H1 (cell line): ENCODE results near the gene POP5.

Source experiments
- CTCF ChIP-seq, 3 experiments: IDR thresholded peaks; 1 replicate in 2 of 3; 2 replicates in 1 of 3; pipeline versions ENCODE4 v1.5.1 to v1.6.1; 2011; ENCODE audit warnings: low read length in 3 of 3, mild to moderate bottlenecking in 3 of 3, inconsistent platforms in 2 of 3, low read depth in 1 of 3, moderate library complexity in 1 of 3; ENCODE audit not compliant: insufficient read depth in 1 of 3; ENCODE audit errors: control extremely low read depth in 1 of 3
- EP300 ChIP-seq, 2 experiments: IDR thresholded peaks; 1 replicate in 1 of 2; 2 replicates in 1 of 2; pipeline ENCODE4 v1.6.1; 2011 to 2012; ENCODE audit warnings: low read depth in 2 of 2, low read length in 2 of 2, mild to moderate bottlenecking in 2 of 2, borderline replicate concordance in 1 of 2, inconsistent platforms in 1 of 2, moderate library complexity in 1 of 2
- POLR2A ChIP-seq, 2 experiments: IDR thresholded peaks; 1 replicate in 1 of 2; 2 replicates in 1 of 2; pipeline ENCODE4 v1.6.1; 2011; ENCODE audit warnings: low read depth in 2 of 2, low read length in 2 of 2, mild to moderate bottlenecking in 2 of 2; ENCODE audit errors: control extremely low read depth in 1 of 2

- TF ChIP-seq CTCF (IDR thresholded peaks at IDR 0.05; ENCODE audit: control extremely low read depth in 1 of 3, insufficient read depth in 1 of 3, low read depth in 1 of 3, low read length in 3 of 3) = no peak
- TF ChIP-seq EP300 (IDR thresholded peaks at IDR 0.05; ENCODE audit: borderline replicate concordance in 1 of 2, low read depth in 2 of 2, low read length in 2 of 2) = no peak
- TF ChIP-seq POLR2A (IDR thresholded peaks at IDR 0.05; ENCODE audit: control extremely low read depth in 1 of 2, low read depth in 2 of 2, low read length in 2 of 2) = no peak
Measured at GRCh38 chr12:120532701-120533238, 48.4 kb downstream of the POP5 start.
